Measurements from ENCODE around the gene TTC4.
A peak's percentile ranks its signal among the peaks of the same experiment; 100 is the strongest.

TTC4 gene

DNA sequence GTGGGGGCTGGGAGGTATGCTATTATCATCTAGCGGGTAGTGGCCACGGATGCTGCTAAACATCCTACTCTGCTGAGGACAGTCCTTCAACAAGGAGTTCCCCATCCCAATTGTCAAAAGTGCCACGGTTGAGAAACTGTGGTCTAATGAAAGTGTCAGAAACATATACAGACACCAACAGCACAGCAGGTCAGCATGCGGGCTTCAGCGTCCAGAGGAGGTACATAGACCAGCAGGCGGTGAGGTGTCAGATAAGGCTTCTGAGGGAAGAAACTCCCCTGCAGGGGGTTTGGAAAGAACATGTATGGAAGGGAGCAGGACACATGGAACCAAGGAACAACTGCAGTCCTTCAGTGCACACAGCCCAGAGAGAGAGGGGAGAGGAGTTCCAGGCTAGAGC is 4.8 kb upstream of the TTC4 start:
- no peaks in the 10 kb centered on the region for H3K27me3 ChIP-seq
- H3K9me3 ChIP-seq = no peaks in the 10 kb centered on the region
- H3K4me3 ChIP-seq (ENCODE audit: low read depth in 1 of 2, low read length in 1 of 2) = no peak overlapping the region
- no peak for TF ChIP-seq CTCF (IDR thresholded peaks at IDR 0.05)
- peaks cover 5 to 7% of the 10 kb centered on the region in 2 experiments for H3K4me1 ChIP-seq (ENCODE audit: control insufficient read depth in 1 of 2, insufficient read depth in 1 of 2, low read depth in 1 of 2, low read length in 1 of 2)
- H3K36me3 ChIP-seq = no peaks in the 10 kb centered on the region
- no peak overlapping the region for H3K27ac ChIP-seq

- Histone ChIP-seq H3K9me3 (no peaks in the 10 kb centered on the region), H3K27ac (no peak overlapping the region), H3K36me3 (no peaks in the 10 kb centered on the region), H3K4me1 (ENCODE audit: control insufficient read depth in 1 of 2, insufficient read depth in 1 of 2, low read depth in 1 of 2, low read length in 1 of 2) (peaks cover 11 to 14% of the 10 kb centered on the region in 2 experiments), H3K27me3 (no peaks in the 10 kb centered on the region), H3K4me3 (ENCODE audit: low read depth in 1 of 2, low read length in 1 of 2) (no peak overlapping the region)
- TF ChIP-seq CTCF (IDR thresholded peaks at IDR 0.05) = no peak
Observed at GRCh38 chr1:54711536-54711935, 4.1 kb upstream of the TTC4 start.

DNA sequence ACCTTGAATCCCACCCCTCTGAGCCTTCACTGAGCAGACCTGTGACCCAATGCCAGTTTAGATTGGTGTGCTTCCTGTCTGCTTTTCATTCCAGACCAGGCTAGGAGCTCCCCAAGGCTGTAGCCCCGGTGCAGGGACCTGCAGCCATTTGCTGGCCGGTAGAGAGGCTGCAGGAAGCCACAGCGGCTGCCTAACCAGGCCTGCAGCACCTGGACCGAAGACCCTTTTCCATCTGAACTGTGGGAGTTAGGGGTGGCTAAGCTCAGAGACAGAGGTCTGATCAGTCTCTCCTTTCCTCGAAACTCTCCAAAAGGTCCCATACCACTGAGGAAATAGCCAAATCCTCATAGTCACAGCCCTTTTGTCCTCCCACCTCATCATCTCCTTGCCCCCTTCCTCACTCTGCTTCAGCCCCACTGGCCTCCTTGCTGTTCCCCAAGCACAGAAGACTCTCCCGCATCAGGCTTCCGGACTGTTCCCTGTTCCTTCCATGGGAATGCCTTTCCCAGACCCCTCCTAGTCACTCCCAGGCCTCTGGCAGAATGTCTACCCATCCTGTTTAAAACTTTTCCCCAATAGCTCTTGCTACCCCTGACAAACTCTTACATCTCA is 674 bp upstream of the TTC4 start:
- TF ChIP-seq CTCF (IDR thresholded peaks at IDR 0.05) = no peak
- peak overlapping the region; percentile 76 to 90 for H3K4me3 ChIP-seq (ENCODE audit: low read depth in 1 of 2, low read length in 1 of 2)
- H3K27ac ChIP-seq = no peak overlapping the region
- H3K9me3 ChIP-seq = no peaks in the 10 kb centered on the region
- H3K36me3 ChIP-seq = no peaks in the 10 kb centered on the region
- H3K27me3 ChIP-seq = no peaks in the 10 kb centered on the region
- H3K4me1 ChIP-seq (ENCODE audit: control insufficient read depth in 1 of 2, insufficient read depth in 1 of 2, low read depth in 1 of 2, low read length in 1 of 2) = peaks cover 14% of the 10 kb centered on the region in 2 experiments

DNA sequence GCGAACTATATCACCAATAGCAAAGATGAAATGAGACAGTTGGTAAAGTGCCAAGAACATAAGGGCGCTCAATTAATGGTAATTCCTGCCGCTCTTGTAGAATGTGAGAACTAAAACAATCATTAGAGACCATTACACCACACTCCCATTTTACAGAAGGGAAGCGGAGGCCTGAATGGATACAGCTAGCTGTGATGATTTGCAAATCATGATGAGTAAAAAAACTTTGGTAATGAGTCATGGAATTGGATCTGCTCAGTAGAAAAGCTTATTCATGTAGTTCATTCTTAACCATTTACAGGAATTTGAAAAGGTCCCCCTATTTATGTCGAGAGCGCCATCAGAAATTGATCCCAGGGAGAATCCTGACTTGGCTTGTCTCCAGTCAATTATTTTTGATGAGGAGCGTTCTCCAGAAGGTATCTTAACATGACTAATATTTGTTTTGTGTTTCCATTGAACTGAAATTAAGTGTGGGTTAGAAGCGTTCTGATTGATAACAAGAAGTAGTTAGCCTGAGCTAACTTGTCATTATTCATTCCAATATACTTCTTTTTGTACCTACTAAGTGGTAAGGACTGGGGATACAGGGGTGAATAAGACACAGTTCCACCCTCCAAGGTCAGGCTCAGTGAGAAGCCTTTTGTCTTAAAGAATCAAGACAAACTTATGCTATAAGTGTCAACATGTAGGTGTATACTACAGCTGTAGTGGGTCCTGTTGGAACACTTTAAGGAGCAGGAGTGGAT is 812 bp downstream of the TTC4 start:
- H3K36me3 ChIP-seq = peaks cover 1% of the 10 kb centered on the region
- H3K27ac ChIP-seq = peak overlapping the region; percentile 36
- peak overlapping the region; percentile 76 to 90 for H3K4me3 ChIP-seq (ENCODE audit: low read depth in 1 of 2, low read length in 1 of 2)
- peaks cover 14% of the 10 kb centered on the region in 2 experiments for H3K4me1 ChIP-seq (ENCODE audit: control insufficient read depth in 1 of 2, insufficient read depth in 1 of 2, low read depth in 1 of 2, low read length in 1 of 2)
- H3K9me3 ChIP-seq = no peaks in the 10 kb centered on the region
- TF ChIP-seq CTCF (IDR thresholded peaks at IDR 0.05) = no peak
- no peaks in the 10 kb centered on the region for H3K27me3 ChIP-seq

GRCh38 chr1:54721719-54722118 is 6.1 kb downstream of the TTC4 start:
- TF ChIP-seq CTCF (IDR thresholded peaks at IDR 0.05) = no peak

More at GRCh38 chr1:54721719-54722118, 6.1 kb downstream of the TTC4 start:
- no peak overlapping the region for H3K4me3 ChIP-seq (ENCODE audit: low read depth in 1 of 2, low read length in 1 of 2)
- H3K4me1 ChIP-seq (ENCODE audit: control insufficient read depth in 1 of 2, insufficient read depth in 1 of 2, low read depth in 1 of 2, low read length in 1 of 2) = peaks cover 0 to under 1% of the 10 kb centered on the region in 2 experiments
- no peak overlapping the region for H3K27ac ChIP-seq
- H3K36me3 ChIP-seq = peaks cover 36% of the 10 kb centered on the region
- H3K27me3 ChIP-seq = no peaks in the 10 kb centered on the region
- H3K9me3 ChIP-seq = no peaks in the 10 kb centered on the region
